Measurements from ENCODE around the gene DIP2B. TPM values are rescaled to one million over a fixed set of nuclear protein-coding genes. Genes with fewer than 3 reads are reported as not detected.

DIP2B gene
- total RNA-seq, 4 donors from 2014 or later: 27.9 to 31.8 (median 29.8) TPM

GRCh38 chr12:50572760-50573159 lies 68.0 kb downstream of the DIP2B start:
- no peak for TF ChIP-seq CTCF (IDR thresholded peaks at IDR 0.05; ENCODE audit: low read depth)

- TF ChIP-seq CTCF (IDR thresholded peaks at IDR 0.05; ENCODE audit: low read depth): no peak
Measured at GRCh38 chr12:50573271-50573670, 68.5 kb downstream of the DIP2B start.

- no peak for TF ChIP-seq CTCF (IDR thresholded peaks at IDR 0.05; ENCODE audit: low read depth)
Measured at GRCh38 chr12:50574601-50575348, 70.0 kb downstream of the DIP2B start.

- no peak for TF ChIP-seq CTCF (IDR thresholded peaks at IDR 0.05; ENCODE audit: low read depth)
Measured at GRCh38 chr12:50579757-50580267, 75.0 kb downstream of the DIP2B start.

GRCh38 chr12:50580436-50580835 lies 75.7 kb downstream of the DIP2B start:
- TF ChIP-seq CTCF (IDR thresholded peaks at IDR 0.05; ENCODE audit: low read depth): no peak

GRCh38 chr12:50581226-50582184 lies 76.7 kb downstream of the DIP2B start:
- no peak for TF ChIP-seq CTCF (IDR thresholded peaks at IDR 0.05; ENCODE audit: low read depth)

GRCh38 chr12:50584135-50584534 lies 79.3 kb downstream of the DIP2B start:
- no peak for TF ChIP-seq CTCF (IDR thresholded peaks at IDR 0.05; ENCODE audit: low read depth)

All from subcutaneous adipose tissue (tissue), 4 donors.